Stimulated activated CD4-positive, alpha-beta T cell treated with anti-CD3 and anti-CD28 coated beads, Interleukin-12 subunit alpha, Interleukin-12 subunit beta, amount 100 ng/mL, for 48 hours (primary cell): ENCODE data around the gene HIBCH.
"Not testable (repeated sequence)": the region's sequence is repeated elsewhere in the genome, so short reads cannot be mapped to it uniquely, and the experiment has no call there.

Source experiments
- DNase-seq, 3 donors: peaks; one replicate each; pipeline ENCODE4 v3.0.0-alpha.2; 2020; ENCODE audit warnings: low read depth in 2 of 3, low spot score in 1 of 3

The HIBCH gene

DNA sequence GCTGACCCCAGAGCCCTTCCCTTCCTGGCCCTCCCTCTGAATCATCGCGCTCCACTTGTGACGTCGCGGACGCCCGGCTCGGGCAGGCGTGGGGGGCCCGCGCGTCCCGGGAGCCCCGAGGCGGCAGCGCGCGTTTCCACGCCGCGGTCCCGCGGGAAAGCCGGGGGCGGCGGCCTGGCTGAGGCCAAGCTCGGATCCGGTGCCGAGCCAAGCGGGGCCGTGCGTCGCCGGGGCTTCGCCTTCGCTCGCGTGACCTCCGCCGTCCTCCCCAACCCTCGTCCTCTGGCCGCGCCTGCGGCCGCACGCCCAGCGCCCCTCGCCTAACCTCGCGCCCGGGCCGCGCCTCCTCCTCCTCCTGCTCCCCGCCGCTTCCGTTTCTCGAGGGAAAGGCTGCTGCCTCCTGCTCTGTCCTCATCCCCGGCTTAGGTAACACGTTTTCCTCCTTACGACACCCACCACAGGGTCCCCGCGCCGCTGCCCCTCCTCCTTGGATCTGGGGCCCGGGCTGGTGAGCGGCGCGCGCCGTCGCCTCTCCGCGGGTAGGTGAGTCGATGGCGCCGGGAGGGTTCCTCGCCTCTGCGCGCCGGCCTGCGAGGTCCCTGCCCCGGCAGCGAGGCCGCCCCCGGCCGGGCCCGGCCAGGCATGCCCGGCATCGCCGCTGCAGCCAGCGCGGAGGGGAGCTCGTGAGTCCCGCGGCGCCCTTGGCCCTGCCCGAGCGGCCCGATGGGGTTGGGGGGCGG is 24.1 kb upstream of the HIBCH start, which contains the start of gene INPP1:
Gene INPP1 (plus strand): TSS at position 54 of the 740 bp plus-strand sequence. CDS start 16,514 bp downstream, outside the sequence.
- DNase-seq: no peak

DNA sequence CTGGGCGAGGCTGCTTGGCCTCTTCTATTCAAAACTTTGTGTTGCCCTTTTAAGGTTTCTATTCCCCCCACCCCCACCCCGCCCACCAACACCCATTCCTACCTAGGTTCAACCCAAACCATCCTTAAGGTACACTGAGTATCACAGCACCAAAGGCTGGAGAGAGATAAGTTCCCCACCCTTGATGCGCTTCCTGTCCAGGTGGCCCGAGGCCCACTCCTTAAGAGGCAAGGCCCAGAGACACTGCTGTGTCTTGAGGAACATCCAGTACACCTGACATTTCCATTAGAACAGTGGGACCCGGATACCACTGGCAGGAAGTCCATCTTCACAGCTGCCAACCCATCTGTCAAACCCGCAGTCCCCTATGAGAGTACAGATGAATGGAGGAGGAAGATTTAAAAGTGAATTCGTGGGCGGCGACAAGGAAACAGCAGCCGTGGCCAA is 23.5 kb upstream of the HIBCH start:
- DNase-seq: no peak

DNA sequence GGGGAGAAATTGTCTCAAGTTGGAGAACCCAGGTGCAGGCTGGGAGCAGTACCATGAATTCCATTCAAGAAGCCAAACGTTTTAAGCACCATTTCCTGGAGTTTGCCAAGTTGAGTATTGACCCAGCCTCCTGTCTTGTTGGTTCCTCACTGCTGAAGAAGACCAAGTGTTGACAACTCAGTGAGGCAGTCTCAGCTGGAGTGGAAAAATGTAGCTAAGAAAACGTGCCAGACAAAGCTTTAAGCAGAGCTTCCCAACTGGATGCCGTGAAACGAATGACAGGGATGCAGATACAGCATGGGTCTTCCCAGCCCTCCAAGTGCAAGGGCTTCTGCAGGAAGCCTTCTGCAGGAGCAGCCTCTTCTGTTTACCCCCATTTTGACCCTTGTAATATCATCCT is 23.0 kb upstream of the HIBCH start:
- DNase-seq: no peak

DNA sequence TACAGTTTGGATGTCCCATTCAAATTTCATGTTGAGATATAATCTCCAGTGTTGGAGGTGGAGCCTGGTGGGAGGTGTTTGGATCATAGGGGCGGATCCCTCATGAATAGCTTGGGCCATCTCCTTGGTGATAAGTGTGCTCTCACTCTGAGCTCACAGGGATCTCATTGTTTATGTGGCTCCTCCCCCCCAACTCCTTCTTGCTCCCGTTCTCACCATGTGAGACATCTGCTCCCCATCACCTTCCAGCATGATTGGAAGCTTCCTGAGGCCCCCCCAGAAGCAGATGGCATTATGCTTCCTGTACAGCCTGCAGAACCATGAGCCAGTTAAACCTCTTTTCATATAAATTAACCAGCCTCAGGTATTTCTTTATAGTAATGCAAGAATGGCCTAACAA is 20.7 kb upstream of the HIBCH start:
- DNase-seq: no peak

DNA sequence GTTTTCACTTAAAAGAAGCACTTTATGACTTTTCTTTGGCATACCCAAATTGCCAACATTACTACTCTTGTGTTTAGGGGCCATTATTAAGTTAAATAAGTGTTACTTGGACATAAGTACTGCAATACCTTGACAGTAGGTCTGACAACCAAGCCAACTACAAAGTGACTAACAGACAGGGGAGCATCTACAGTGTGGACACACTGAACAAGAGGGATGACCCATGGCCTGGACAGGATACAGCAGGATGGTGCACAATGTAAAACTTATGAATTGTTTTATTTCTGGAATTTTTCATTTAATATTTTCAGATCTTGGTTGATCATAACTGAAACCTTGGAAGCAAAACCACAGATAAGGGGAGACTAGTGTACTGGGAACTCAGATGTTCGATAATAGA is 19.8 kb upstream of the HIBCH start:
- DNase-seq: no peak

DNA sequence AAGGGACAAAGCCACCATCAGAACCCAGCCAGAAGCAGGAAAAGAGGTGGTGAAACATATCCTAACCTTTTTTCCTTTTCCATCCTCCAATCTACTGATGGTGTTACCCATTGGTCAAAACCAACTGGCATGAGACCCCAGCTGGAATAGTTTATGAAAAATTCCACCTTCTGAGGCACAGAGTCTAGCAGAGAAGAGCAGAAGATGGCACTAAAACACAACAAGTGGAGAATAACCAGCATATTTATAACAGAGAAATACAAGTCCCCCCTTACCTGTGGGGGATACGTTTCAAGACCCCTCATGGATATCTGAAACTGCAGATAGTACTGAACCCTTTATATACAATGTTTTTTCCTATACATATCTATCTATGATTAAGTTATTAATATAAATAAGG is 18.8 kb upstream of the HIBCH start:
- no peak for DNase-seq

DNA sequence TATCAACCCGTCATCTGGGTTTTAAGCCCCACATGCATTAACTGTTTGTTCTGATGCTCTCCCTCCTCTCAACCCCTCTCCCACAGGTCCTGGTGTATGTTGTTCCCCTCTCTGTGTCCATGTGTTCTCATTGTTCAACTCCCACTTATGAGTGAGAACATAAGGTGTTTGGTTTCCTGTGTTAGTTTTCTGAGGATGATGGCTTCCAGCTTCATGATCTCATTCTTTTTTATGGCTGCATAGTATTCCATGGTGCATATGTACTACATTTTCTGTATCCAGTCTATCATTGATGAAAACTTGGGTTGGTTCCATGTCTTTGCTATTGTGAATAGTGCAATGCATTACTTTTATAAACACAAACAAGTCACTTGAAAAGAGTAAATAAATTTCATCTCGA is 16.8 kb upstream of the HIBCH start:
- no peak for DNase-seq

DNA sequence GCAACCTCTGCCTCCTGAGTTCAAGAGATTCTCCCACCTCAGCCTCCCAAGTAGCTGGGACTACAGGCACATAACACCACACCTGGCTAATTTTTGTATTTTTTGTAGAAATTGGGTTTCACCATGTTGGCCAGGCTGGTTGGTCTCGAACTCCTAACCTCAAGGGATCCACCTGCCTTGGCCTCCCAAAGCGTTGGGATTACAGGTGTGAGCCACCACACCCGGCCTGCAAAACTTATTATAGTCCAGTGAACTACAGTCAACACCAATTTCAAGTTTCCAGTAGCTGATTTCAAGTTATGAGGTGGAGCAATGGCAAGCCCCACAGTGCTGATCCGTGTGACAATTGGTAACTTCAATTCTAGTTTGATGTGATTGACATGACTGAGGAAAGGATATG is 16.0 kb upstream of the HIBCH start:
- not testable (repeated sequence) for DNase-seq

DNA sequence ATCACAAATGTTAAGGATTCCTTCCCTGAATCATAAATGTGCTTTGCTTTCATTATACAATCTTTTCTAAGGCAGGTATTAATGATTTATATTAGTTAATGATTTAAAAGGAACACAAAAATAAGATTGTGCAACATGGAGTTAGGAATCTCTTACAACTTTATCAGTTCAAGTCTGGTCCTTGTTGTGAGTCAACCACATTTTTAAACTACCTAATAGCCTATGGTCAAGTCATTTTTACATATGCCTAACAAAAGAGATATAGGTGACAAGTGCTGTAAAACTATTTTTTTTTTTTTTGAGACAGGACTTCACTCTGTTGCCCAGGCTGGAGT is 15.6 kb upstream of the HIBCH start:
- no peak for DNase-seq

DNA sequence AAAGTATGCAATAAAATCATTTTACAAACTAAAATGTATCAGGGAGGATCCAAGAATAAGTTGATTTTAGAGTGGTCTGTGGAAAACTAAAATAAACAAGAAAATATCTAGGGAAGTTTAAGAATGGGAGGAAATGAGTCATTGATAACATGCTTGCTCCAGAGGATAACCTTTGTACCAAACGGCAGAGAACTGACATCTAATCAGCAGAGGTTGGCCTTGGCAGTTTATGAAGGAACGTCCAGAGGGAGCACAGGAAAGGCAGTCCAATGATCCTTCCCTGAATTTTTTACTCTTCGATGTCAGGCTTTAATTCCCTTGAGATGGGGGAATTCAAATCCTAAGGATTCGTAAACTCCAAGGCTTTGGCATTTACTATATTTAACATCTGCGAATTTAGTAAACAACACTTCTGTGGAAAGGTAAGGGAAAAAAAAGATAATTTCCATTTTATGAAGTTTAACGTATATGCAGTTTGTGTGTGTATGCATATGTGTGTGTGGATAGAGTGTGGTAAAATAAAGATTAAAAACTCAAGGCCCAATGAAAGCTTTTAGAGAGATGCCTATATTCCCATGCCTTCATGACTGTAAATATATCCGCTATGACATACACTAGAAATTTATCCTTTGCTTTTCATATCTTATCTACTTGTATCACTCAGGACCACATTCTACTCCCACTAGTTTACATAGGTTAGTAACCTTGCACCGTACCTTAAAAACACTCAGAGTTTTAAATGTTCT is 15.0 kb upstream of the HIBCH start:
- DNase-seq: no peak

DNA sequence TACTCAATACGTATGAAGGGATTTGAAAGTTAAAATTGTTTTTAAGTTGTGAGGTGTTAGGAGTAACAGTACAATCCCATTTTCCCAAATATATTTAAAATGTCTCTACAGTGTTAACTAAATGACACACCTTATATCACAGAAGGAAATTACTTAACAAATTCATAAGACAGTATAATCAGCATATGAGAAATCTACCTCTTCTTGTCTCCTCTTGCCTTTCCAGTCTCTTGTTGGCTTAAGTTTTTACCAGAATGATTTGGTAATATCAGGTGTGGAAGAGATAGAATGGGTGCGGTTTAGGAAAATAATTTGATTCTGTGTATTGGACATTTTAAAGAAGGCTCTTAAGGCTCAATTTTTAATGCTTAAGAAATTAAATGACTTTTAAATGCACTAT is 14.3 kb upstream of the HIBCH start:
- no peak for DNase-seq

DNA sequence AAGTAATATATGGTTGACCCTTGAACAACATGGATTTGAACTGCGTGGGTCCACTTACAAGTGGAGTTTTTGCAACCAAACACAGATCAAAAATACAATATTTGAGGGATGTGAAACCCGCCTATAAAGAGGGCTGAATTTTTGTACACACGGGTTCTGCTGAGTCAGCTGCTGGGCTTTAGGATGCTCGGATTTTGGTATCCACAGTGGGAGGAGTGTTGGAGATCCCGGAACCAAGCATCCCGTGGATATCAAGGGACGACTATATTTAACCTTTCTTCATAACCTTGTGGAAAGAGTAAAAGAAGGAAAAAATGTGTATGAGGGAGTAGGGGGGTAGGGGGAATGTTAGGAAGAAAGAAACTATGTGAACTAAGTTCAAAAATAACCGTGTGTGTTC is 13.8 kb upstream of the HIBCH start:
- DNase-seq: no peak

DNA sequence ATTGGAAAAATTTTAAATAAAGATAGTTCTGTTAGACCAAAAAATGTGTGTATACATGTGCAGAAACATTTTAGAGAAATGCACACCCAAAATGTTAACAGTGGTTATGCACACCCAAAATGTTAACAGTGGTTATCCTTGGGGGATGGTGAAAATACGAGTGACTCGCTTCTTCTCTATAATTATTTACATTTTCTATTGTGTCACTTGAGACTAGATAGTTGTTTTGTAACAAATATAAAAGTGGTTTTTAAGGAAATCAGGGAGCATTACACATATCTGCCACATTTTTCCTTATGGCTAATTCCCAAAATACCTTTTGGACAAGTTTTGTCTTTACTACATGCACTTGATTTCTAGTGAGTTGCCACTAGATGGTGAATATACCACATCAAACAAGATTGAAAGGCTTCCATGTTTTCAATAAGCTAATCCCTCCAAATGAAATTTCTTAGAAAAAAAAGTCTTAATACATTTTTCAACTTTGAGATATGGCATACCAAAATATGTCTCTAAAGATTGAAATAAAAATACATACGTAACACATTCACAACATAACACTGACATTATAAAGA is 9.0 kb upstream of the HIBCH start:
- DNase-seq: no peak

DNA sequence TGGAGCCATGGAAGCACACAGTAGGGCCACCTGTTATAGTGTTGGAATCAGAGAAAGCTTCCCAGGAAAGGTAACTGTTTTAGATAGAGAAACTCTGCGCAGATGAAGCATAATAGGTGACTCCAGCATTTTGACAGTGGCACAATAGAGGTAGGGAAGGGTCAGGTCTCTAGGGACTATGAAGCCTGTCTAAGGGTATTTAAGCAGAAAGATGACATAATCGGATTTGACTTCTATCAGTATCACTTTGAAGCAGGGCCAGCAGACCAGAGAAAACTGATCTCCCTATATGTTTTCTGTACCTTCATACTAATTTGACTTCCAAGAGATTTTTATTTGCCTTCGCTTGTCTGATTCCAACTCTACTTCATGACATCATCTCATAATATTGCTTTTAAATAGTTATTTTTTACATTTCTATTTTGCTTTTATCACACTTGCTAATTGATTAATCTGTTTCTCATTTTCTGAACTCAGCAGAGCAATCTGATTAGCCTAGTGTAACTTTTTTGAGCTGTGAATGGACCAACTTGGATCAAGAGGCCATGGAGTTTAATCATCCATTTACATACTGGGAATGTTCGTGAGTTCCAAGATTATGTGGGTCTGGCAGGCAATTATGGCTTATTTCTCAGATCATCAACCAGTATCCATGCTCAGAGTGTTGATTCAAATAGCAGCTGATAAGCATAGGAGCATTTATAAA is 8.4 kb upstream of the HIBCH start:
- DNase-seq: no peak

DNA sequence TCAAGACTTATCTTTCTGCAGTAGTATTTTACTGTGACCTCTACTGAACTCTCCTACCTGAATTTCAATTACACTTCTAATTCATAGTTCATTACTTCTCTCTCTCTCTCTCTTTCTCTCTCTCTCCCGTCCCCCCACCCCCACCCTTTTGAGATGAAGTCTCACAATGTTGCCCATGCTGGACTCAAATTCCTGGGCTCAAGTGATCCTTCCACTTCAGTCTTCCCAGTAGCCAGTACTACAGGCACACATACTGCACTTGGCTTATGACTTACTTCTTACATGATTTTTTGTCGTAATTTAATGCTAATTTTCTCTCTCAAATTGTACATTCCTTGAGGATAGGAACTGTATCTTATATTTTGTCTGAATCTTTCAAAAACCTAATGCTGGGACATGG is 6.0 kb upstream of the HIBCH start:
- no peak for DNase-seq

DNA sequence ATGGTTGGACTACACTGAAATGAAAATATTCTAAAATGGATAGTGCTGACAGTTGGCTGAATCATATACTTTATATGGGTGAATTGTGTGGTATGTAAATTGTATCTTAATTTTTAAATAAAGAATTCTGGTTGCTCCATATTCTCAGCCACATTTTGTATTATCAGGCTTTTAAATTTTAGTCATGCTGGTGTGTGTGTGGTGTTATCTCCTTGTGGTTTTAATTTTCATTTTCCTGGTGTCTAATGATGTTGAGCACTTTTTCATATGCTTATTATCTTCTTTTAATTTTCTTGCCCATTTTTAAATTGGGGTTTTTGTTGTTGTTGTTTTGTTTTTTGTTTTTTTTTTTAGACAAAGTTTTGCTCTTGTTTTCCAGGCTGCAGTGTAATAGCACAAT is 3.8 kb upstream of the HIBCH start:
- no peak for DNase-seq

DNA sequence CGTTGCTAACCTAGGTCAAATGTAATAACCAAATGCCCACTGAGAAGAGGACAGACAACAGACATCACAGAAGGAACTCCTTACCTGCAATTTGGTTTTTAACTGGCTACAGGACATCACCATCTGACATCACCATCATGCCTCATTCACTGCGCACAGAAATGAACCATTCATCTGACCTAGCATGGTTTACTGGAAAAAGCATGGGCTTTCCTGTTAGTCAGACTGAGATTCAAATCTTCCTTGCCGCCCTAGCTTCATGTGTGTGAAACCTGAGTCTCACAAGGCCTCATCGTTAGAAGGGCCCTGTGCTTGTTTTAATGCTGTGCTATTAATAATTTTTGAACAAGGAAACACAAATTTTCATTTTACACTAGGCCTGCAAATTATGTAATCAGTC is 1.1 kb upstream of the HIBCH start:
- peak in 1 of 3 donors; percentile 63 for DNase-seq

DNA sequence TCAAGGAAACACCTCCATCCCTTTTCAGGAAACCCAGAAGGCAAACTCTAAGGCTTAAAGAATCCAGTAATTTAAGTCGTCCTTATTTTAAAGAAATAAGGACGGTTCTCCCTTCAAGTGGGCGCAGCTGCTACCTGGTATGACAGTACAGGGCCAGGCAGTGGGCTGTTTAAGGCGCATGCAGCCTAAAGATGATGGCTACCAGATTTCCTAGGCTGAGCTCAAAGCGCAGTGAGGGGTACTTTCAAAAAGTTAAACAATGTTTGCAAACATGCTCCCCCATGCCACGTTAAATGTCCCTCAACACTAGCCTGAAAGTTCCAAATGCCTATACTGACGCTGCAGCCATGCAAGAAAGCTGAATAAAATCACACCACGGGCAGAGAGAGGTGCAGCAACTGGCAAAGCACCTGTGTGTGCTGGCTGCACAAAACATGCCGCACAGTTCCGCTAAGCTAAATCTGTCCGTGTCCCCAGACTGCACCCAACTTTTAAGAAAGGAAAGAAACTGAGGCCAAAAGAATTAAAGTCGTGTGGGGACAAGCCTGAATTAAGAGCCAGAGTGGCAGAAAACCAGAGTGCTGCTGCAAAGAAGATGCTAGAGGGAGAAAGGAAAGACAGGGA is 583 bp downstream of the HIBCH start:
- DNase-seq: no peak

DNA sequence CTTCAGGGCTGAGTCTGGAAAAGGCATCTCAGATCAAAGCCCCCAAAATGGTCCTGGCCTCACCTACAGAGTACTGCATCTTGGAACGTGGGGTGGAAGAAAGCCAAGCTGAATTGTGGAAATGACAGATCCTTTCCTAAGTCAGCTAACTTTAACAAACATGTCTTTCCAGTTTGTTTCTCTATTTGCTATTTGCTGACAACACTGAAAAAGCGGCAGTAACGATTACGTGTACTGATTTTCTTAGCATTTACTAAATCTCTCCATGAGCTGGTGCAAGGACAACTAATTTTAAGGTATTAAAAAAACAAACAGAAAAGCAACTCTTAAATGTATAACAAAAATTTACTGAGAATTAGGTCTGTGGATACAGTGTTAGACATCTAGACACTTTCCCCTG is 1.1 kb downstream of the HIBCH start:
- no peak for DNase-seq

DNA sequence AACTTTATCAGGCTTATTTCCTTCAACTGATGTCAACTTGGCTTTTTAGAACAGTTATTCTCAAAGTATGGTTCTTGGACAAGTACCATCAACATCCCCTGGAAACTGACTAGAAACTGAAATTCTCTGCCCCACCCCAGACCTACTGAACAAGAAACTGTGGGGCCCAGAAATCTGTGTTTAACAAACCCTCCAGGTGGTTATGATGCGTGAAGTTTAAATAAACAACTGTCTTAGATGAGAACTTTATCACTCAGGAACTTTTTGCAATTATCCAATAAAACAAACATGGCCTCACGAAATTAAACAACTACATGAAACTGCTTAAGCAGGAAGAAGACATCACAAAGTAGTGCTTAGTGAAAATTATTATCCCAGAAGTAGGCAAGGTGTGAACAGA is 4.4 kb downstream of the HIBCH start:
- DNase-seq: no peak

DNA sequence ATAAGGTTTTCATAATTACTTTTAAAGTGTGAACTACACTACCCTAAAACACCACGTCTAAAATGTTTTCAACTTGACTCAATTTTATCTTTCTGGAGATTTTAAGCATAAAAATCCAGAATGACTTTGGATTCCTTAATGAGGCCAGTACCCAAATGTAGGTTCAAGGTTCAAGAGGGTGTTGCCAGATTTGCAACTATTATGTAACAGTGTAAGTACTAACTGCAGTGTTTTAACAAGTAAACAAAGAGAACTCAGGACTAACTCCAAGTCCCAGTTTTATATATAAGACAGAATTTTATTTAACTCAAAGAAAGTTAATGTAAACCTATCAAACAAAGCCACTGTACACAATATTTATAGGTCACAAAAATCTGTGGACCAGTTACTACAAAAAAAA is 5.7 kb downstream of the HIBCH start:
- no peak for DNase-seq
